Measurements from ENCODE around the gene N4BP2.

N4BP2 gene

DNA sequence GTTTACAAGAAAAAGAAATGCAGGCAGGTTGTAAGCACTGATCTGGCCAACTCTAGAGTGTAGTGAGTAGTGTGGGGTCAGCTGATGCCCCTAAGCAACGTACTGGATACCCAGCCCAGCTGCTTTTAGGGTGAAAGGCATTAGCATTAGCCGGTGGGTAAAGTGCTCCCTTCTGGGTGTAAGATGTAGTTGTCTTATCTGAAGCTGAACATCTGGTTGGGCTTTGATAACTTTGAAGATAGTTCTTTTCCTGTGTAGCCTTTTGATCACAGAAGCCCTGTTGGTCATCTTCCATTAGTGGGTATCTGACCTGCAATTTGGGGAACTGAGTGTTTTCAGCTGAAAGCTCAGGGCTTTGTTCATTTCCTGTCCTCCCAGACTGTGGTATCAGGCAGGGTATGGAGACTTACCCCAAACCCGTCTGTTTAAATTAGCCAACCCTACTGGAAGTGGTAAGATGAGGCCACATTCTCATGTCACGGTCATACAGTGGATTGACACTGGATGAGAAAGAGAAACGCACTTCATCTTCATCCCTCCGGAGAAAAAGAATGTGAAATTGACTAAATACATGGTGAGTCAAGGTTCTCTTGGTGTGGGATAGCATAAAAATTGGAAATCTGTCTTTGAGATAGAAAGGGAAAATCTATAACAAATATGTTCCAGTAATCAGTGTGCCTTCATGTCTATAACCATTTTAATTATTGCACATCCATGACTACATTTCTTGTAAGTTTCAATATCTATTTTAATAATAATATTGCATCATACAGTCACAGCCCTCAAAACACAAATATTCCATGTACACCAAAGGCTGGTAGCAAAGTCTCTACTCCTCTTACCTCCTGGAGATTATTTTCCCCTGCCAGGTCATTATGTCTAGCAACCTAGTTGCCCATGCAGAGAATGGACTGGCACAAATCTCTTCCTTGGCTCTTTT lies 148.9 kb downstream of the N4BP2 start:
- no peak for DNase-seq (ENCODE audit: extremely low read depth, low read depth)
- TF ChIP-seq, protein P1, sequence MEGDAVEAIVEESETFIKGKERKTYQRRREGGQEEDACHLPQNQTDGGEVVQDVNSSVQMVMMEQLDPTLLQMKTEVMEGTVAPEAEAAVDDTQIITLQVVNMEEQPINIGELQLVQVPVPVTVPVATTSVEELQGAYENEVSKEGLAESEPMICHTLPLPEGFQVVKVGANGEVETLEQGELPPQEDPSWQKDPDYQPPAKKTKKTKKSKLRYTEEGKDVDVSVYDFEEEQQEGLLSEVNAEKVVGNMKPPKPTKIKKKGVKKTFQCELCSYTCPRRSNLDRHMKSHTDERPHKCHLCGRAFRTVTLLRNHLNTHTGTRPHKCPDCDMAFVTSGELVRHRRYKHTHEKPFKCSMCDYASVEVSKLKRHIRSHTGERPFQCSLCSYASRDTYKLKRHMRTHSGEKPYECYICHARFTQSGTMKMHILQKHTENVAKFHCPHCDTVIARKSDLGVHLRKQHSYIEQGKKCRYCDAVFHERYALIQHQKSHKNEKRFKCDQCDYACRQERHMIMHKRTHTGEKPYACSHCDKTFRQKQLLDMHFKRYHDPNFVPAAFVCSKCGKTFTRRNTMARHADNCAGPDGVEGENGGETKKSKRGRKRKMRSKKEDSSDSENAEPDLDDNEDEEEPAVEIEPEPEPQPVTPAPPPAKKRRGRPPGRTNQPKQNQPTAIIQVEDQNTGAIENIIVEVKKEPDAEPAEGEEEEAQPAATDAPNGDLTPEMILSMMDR (IDR thresholded peaks at IDR 0.05; ENCODE audit: low read depth, low read length, missing control alignments) = no peak
- H3K4me3 ChIP-seq (replicated peaks; ENCODE audit: low read depth, low read length) = no peak overlapping the region

DNA sequence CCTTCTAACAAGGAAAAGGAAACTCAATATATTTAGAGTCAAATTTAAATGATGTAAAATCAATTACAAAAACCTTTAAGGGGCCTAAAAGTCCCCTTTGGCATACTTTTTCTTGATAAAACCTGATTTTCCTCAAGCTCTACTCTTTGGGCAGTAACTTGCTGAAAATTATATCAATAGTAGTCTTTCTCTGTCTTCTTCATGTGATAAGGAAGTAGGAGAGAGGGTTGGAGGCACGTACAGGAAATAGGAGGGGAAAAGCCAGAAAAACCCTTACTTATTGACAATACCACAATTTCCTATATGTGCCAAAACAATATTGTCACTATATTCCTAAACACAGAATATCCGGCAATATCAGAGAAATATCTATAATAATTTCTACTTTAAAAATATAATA lies 149.8 kb downstream of the N4BP2 start:
- no peak for DNase-seq (ENCODE audit: extremely low read depth, low read depth)
- TF ChIP-seq, protein P1 (IDR thresholded peaks at IDR 0.05; ENCODE audit: low read depth, low read length, missing control alignments) = no peak
- no peak overlapping the region for H3K4me3 ChIP-seq (replicated peaks; ENCODE audit: low read depth, low read length)

All from HFF-Myc (cell line).